Measurements from ENCODE around the gene PEX26.
"Not testable (repeated sequence)": the region's sequence is repeated elsewhere in the genome, so short reads cannot be mapped to it uniquely, and the experiment has no call there.

The PEX26 gene

DNA sequence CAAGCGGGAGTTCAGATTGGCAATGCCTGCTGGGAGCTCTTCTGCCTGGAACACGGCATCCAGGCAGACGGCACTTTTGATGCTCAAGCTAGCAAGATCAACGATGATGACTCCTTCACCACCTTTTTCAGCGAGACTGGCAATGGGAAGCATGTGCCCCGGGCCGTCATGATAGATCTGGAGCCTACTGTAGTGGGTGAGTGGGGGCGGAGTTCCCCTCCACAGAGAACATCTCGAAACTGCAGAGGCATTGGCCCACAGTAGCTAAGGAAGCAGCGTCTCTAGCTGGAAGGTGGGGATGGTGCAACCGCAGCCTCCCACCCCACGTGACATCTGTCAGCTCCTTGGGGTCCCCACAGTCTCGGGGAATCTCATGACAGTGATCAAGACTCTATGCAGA lies 43.7 kb downstream of the PEX26 start:
- no peak for DNase-seq

DNA sequence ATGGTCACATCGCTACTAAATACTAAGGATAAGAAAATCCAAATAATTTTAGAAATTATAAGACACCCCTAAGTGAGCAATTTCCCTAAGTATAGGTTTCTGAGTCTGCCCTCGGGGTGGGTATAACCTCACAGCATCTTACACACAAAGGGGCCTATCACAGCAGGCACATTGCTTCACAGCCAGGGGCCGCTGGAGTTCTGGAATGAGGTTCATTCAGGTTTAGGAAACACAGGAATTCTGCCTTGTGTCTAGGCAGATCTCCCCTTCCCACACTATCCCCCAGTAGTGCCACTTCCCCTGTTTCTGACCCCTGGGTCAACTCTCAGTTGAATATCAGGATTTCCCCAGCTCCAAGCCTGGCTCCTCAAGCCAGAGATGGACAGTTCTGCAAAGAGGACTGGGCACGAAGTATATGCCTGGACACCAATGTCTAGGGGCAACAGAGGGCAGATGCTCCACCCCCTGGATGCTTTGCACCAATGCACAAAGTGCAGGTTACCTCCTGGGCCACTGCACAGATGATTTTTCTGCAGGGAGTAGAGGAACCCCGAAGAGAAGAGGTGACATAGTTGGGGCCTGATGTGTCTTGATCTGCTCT lies 44.3 kb downstream of the PEX26 start:
- no peak for DNase-seq

DNA sequence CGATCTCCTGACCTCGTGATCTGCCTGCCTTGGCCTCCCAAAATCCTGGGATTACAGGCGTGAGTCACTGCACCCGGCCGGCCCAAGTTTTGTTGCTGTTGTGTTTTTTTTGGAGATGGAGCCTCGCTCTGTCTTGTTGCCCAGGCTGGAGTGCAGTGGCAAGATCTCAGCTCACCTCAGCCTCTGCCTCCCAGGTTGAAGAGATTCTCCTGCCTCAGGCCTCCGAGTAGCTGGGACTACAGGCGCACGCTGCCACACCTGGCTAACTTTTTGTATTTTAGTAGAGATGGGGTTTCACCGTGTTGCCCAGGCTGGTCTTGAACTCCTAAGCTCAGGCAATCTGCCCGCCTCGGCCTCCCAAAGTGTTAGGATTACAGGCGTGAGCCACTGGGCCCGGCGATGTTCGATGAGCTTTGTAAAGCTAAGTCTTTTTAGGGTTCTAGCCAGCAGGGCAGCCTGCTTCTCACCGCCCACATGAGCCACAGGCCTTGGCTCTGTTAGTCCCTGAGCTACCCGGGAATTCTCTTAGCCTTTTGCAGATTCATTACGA lies 45.8 kb downstream of the PEX26 start:
- DNase-seq = not testable (repeated sequence)

DNA sequence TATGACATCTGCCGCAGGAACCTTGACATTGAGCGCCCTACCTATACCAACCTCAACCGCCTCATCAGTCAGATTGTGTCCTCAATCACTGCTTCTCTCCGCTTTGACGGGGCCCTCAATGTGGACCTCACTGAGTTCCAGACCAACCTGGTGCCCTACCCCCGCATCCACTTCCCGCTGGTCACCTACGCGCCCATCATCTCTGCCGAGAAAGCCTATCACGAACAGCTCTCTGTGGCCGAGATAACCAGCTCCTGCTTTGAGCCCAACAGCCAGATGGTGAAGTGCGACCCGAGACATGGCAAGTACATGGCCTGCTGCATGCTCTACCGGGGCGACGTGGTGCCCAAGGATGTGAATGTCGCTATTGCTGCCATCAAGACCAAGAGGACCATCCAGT lies 48.8 kb downstream of the PEX26 start:
- DNase-seq = no peak

DNA sequence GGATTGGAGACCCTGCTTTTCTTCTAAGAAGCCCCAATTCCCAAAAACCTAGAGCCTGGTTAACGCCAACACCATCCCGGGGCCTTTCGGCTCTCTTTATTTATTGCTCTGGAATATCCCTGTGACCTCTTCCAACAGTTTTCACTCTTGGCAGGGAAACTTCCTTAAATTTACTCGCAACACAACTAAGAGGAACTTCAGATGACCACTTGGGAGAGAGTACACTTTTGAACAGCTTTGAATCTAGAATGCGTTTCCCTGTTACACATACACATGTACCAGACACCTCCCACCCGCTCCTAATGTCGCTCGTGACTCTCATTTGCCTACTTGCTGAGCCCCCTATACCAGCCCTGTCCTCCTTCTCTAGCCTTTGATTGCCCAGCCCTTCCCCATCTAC lies 52.2 kb downstream of the PEX26 start:
- no peak for DNase-seq

DNA sequence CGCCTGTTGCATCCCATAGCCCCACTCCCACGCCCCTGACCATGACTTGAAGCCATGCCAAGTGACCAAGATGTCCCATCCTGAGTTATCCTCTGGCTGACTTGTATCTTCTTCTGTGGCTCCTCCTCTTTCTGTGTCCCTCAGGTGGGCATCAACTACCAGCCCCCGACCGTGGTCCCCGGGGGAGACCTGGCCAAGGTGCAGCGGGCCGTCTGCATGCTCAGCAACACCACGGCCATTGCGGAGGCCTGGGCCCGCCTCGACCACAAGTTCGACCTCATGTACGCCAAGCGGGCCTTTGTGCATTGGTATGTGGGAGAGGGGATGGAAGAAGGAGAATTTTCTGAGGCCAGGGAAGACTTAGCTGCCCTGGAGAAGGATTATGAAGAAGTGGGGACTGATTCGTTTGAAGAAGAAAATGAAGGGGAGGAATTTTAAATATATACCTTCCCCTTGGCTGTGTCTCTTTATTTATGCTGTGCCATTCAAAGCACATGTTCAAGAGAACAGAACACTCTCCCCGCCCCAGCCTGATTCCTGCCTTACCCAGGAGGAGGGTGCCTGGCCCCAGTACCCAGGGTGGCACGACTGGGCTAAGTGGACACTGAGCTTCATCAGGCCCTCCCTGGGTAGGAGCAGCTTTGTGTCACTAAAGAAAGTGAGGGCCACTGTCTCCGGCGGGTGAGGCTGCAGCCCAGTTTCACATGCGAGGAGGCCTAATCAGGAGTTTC lies 53.1 kb downstream of the PEX26 start:
- no peak for DNase-seq

DNA sequence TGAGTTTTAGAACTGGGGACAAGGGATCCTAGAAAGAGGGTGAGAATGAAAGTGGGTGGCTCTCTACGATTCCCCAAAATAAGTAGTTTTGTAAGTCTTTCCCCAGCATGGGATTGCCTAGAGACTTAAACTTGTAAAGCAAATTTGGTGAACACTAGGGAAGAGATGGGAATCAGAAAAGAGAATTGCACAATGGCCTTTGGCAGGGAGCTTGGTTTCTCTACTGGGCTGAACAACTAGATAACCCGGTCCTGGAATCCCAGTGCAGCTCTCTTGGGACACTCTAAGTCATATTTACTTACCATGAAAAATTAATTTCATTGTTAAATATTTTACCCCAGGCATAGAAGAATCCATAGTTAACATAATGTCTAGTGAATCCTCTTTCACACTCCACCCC lies 55.7 kb downstream of the PEX26 start:
- DNase-seq = no peak

DNA sequence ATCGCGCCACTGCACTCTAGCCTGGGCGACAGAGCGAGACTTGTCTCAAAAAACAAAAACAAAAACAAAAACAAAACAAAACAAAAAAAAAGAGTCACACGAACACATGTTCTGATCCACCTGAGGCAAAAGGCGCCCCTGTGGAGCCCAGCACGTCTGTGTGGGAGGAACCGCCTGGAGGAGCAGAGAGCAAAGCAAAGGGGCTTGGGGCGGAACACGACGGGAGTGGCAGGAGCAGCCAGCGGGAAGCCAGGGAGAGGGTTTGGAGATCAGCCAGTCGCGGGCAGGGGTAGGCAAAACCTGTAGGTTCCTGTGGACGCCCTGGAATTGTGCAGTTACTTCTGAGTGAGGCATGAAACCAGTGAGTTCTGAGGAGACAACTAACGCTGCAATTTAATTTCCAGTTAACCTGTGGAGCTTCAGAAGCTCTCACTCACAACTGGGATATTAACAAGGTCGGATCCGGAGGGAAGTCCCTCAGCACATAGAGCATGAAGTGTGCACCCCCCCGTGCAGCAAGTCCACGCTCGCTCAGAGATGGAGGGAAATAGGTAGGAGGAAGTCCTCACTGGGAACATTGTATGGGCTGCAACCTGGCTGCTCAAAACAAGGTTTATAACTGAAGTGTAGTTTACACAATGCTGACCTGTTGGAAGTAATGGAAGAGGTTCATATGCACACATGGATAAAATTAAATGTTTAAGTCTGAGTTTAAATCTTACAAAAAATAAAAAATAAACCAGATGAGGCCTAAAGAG lies 59.0 kb downstream of the PEX26 start:
- DNase-seq = no peak

DNA sequence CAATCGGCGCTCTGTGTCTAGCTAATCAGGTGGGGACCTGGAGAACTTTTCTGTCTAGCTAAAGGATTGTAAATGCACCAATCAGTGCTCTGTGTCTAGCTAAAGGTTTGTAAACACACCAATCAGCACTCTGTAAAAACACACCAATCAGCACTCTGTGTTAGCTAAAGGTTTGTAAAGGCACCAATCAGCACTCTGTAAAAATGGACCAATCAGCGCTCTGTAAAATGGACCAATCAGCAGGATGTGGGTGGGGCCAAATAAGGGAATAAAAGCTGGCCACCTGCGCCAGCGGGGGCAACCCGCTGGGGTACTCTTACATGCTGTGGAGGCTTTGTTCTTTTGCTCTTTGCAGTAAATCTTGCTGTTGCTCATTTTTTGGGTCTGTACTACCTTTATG lies 63.2 kb downstream of the PEX26 start:
- DNase-seq = not testable (repeated sequence)

DNA sequence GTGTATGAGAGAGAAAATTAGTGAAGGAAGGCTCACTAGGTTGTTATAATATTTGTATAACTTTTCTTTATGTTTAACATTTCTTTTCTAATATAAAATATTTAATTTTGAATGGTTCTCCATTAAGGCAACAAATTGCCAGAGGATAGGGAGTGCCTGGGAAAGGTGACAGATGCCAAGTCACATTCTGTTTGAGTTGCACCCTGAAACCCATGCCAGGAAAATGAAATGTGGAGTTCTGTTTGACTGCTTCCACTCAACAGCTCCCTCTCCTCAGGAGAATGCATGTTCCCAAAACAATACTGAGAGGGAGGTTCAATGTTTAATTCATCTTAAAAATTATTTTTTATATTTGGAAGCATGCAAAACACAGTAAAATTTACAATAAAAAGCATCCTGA lies 66.3 kb downstream of the PEX26 start:
- no peak for DNase-seq

DNA sequence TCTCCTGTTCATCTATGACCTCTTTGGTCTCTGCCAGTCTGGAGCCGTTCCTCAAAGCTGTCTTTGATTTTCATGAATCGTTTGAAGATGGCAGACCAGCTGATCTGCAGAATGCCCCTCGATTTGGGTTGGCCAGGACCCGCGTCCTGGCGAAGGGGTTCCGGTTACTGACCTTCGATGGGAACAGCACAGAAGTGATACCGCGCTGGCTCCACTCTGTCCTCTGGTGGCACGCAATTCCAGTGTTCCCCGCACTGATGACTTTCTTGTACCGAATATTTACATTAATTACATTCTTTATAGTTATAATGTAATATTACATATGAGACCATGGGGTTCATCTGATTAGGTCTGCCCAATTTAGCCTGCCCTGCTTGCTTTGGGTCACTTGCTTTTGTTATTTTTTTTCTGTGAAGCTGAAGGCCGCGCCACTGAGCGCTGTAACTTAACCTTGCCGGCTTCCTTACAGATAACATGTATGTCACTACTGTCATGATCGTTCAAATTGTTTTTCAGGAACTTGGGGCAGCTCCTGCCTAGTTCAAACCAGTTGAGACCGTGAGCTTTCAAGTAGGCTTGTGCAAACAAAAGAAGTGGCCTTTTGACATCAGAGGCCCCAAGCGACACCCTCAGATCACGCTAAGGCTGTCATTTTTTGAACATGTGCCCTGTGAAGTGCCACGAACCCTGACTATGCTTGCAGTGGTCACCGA lies 68.0 kb downstream of the PEX26 start:
- DNase-seq = no peak

DNA sequence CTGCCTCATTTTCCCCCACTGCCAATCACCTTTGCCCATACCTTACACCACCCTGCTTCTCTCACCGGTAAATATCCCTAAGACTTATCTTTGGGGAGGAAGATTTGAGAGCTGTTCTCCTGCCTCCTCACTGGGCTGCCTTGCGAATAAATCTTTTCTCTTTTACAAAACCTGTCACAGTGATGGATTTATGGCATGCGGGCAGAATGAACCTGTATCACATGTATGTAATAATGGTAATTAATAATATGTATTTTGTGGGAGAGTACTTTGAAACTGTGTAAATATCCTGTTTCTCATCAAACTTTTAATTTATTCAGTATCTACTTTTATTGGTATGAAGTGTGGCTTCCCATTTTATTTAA lies 68.6 kb downstream of the PEX26 start:
- DNase-seq = no peak

DNA sequence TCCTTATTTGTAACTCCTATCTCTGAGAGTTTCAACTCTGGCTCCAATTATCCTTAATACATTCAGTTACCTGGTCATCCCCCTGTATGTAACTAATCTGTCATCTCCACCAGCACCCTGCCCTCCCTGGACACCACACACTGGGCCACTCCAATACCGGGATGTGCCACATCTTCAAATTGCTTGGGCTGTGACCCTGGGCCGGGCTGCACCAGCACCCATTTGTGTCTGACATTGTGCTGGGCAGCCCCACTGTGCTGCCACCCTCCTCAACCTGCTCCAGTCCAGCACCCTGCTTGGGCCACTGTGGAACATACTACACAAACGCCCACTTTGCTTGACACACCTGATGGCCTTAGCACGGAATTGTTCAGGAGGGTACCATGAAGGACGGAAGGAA lies 70.0 kb downstream of the PEX26 start:
- DNase-seq = no peak

DNA sequence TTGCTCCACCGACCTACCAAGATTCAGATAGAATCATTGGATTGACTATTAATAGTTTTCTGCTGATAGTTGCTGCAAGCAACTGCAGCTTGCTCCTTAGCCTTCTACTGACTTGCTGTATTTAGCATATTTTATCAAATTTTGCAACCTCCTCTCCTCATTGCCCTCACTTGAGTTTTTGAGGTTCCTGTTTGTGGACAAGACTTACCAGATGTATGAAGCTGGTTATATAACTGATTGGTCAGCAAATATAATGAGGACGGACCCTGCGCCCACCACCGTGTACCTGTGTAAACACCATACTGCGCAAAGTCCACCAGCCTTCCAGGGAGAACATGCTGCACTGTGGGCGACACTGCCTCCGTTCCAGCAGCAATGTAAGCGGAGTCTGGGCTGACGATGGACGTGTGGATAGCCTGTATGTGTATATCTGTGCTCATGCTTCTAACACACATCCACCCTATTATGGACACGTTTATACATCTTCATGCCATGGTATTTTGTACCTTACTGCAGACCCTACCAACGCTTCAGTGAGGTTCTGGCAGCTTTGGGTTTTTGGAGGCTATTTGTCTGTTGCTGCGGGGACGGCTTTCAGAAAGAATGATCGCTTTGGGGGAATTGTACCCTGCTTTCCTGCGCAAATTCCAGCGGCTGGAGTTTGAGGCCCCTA lies 70.6 kb downstream of the PEX26 start:
- no peak for DNase-seq

DNA sequence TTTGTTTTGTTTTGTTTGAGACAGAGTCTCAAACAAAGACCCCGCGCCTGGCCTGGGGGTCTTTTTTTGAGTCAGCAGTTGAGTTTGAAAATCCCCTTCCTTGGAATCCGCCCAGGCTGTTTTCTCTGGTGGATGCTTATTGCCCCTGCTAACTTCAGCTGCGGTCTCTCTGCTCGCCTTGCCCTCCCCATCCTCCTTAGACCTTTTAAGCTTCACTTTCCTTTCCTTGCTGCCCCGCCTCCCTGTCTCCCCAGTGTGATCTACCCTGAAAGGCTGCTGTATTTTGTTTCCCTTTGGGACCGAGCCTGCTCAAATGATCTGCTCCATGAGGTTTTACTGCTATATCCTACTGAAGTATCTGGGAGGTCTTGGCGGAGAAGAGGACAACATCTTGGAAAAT lies 74.7 kb downstream of the PEX26 start:
- no peak for DNase-seq

DNA sequence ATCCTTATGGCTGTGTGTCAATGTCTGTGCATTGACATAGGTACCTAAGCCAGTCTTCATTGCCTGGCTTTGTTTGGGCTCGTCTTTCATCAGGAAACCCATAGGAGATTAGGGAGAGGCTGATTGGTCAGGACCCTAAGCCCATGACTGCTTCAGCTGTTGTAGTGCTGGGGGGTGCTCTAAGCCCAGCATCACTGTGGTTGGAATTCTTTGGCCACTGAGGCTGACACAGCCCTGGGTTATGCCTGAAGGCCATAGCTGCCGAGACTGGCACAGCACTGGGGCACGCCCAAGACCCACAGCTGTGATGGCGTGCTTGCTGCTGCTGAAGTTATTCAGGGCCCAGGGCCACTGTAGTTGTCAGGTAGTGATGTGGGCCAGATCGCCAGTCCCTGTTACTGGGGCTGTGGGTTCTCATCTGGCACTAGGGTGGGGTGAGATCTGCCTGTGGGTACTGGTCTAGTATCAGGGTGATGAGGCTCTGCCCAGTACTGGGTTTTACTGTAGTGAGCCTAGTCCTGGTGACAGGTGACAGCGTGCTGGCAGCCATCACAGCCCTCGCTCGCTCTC lies 77.1 kb downstream of the PEX26 start:
- no peak for DNase-seq

Data from fibroblast of skin of abdomen (primary cell).